Tibial artery (tissue), 4 donors: ENCODE measurements around the gene PVALB.

ENCODE experiments used
- DNase-seq, 2 donors: peaks; one replicate each; pipeline ENCODE4 v3.0.0-alpha.2; 2019
- H3K27ac ChIP-seq, 2 donors: fragments of 200-600 bp; sonication (generic) in 1 of 2; 1 replicate in 1 of 2; 2 replicates in 1 of 2; pipeline ENCODE4 v1.5.1; 2018 to 2019; ENCODE audit warnings: mild to moderate bottlenecking in 1 of 2
- H3K27me3 ChIP-seq, 2 donors: fragments of 200-600 bp; sonication (generic) in 1 of 2; one replicate each; pipeline versions ENCODE4 v1.5.1 to v1.6.0; 2016 to 2019
- H3K36me3 ChIP-seq, 3 donors: fragments of 200-600 bp; sonication (generic) in 2 of 3; one replicate each; pipeline ENCODE4 v1.5.1; 2016 to 2019; ENCODE audit warnings: mild to moderate bottlenecking in 2 of 3
- H3K4me1 ChIP-seq, 4 donors: fragments of 200-600 bp; sonication (generic) in 2 of 4; 1 replicate in 3 of 4; 2 replicates in 1 of 4; pipeline ENCODE4 v1.5.1; 2016 to 2019
- H3K4me3 ChIP-seq, 2 donors: fragments of 200-600 bp; sonication (generic) in 1 of 2; 1 replicate in 1 of 2; 2 replicates in 1 of 2; pipeline ENCODE4 v1.5.1; 2018 to 2019; ENCODE audit warnings: mild to moderate bottlenecking in 2 of 2
- H3K9me3 ChIP-seq, 3 donors: fragments of 200-600 bp; sonication (generic) in 1 of 3; one replicate each; pipeline ENCODE4 v1.5.1; 2016 to 2019
- intact Hi-C: fragments of 100-400 bp; cut with DNase I; formaldehyde crosslinking; loops from one replicate; pipeline ENCODE4 v1.15.0; 2023; ENCODE audit warnings: low total_unique reads
- TF ChIP-seq, protein P1 (sequence below), 2 experiments: fragments of 200-600 bp in 1 of 2; fragments of 450-650 bp in 1 of 2; IDR thresholded peaks; one replicate each; pipeline ENCODE4 v1.5.1; 2017 to 2019; ENCODE audit warnings: antibody characterized with exemption in 2 of 2, mild to moderate bottlenecking in 1 of 2, moderate library complexity in 1 of 2

Gene PVALB

GRCh38 chr22:36811094-36811800 lies 5.6 kb downstream of the PVALB start:
- peaks cover 0 to 62% of the 10 kb centered on the region in 2 donors for H3K27me3 ChIP-seq
- H3K36me3 ChIP-seq = no peaks in the 10 kb centered on the region
- no peak overlapping the region for H3K4me3 ChIP-seq
- H3K27ac ChIP-seq = no peak overlapping the region
- H3K9me3 ChIP-seq = no peaks in the 10 kb centered on the region
- intact Hi-C loops = no loop called here
- peaks cover 0 to 1% (median under 1%) of the 10 kb centered on the region in 4 donors for H3K4me1 ChIP-seq
- DNase-seq = no peak
- TF ChIP-seq, protein P1, sequence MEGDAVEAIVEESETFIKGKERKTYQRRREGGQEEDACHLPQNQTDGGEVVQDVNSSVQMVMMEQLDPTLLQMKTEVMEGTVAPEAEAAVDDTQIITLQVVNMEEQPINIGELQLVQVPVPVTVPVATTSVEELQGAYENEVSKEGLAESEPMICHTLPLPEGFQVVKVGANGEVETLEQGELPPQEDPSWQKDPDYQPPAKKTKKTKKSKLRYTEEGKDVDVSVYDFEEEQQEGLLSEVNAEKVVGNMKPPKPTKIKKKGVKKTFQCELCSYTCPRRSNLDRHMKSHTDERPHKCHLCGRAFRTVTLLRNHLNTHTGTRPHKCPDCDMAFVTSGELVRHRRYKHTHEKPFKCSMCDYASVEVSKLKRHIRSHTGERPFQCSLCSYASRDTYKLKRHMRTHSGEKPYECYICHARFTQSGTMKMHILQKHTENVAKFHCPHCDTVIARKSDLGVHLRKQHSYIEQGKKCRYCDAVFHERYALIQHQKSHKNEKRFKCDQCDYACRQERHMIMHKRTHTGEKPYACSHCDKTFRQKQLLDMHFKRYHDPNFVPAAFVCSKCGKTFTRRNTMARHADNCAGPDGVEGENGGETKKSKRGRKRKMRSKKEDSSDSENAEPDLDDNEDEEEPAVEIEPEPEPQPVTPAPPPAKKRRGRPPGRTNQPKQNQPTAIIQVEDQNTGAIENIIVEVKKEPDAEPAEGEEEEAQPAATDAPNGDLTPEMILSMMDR (IDR thresholded peaks at IDR 0.05) = no peak

- Histone ChIP-seq H3K36me3 (no peaks in the 10 kb centered on the region), H3K27ac (no peak overlapping the region), H3K4me3 (no peak overlapping the region), H3K27me3 (peaks cover 0 to 62% of the 10 kb centered on the region in 2 donors), H3K4me1 (no peaks in the 10 kb centered on the region), H3K9me3 (no peaks in the 10 kb centered on the region)
- intact Hi-C loops = no loop called here
- TF ChIP-seq, protein P1 (IDR thresholded peaks at IDR 0.05) = no peak
- DNase-seq = no peak
These were observed 7.5 kb downstream of the PVALB start for GRCh38 chr22:36809351-36809750.

DNA sequence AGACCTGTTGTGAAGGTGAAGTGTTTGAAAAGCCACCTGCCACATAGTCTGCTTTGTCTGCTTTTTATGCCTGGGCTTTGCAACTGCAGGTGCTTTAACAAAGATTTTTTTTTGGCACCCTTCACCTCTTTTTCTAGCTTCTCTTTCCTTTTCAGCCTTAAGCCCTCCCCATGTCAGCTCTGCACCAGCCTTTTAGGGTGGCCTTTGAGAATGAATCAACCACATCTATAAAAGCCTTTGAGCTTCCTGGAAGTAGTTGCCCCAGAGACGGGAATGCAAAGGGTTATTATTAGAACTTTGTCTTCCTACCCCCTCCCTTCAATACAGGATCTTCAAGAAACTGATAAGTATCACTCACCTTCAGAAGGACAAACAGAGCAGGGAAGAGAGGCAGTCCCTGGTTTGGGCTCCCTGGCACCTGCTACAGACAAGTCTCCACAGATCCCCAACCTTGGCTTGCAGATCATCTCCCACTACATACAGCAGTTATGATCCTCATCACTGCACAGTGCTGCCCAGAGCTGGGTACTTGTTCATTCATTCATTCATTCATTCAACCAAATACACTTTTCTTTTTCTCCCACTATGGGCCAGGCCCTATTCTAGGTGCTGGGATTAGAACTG lies 8.0 kb downstream of the PVALB start:
- no peak for DNase-seq
- H3K27ac ChIP-seq = no peak overlapping the region
- H3K9me3 ChIP-seq = no peaks in the 10 kb centered on the region
- H3K27me3 ChIP-seq = peaks cover 0 to 61% of the 10 kb centered on the region in 2 donors
- no peaks in the 10 kb centered on the region for H3K4me1 ChIP-seq
- intact Hi-C loops = no loop called here
- TF ChIP-seq, protein P1 (IDR thresholded peaks at IDR 0.05) = no peak
- H3K36me3 ChIP-seq = no peaks in the 10 kb centered on the region
- no peak overlapping the region for H3K4me3 ChIP-seq

- no peak overlapping the region for H3K27ac ChIP-seq
- no peaks in the 10 kb centered on the region for H3K36me3 ChIP-seq
- DNase-seq = no peak
- no peak overlapping the region for H3K4me3 ChIP-seq
- TF ChIP-seq, protein P1 (IDR thresholded peaks at IDR 0.05) = no peak
- H3K27me3 ChIP-seq = peaks cover 0 to 58% of the 10 kb centered on the region in 2 donors
- intact Hi-C loops = no loop called here
- H3K4me1 ChIP-seq = no peaks in the 10 kb centered on the region
- H3K9me3 ChIP-seq = no peaks in the 10 kb centered on the region
These were observed 9.2 kb downstream of the PVALB start for GRCh38 chr22:36807627-36808026.

DNA sequence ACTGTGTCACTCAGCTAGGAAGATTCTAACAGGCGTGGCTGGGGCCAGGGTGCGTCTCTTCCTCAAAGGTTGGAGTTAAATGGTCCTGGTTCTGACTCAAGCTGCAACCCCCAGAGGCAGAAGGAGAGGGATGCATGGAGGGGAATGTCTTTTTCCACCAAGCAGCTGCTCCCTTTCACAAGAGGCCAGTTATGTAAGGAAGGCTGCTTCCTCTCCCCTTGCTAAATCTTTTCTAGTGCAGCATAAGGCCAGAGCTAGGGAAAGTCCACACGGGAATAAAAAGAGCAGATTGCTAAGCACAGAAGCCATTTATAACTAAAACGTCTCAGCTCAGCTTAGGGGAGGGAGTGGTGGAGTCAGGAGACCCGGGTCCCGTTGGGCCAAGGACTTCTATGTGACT lies 10.0 kb downstream of the PVALB start:
- no peaks in the 10 kb centered on the region for H3K9me3 ChIP-seq
- intact Hi-C loops = no loop called here
- no peak overlapping the region for H3K4me3 ChIP-seq

More for the DNA sequence above, 10.0 kb downstream of the PVALB start:
- Histone ChIP-seq H3K27ac (no peak overlapping the region), H3K36me3 (no peaks in the 10 kb centered on the region), H3K4me1 (no peaks in the 10 kb centered on the region), H3K27me3 (peaks cover 0 to 51% of the 10 kb centered on the region in 2 donors)
- DNase-seq = no peak
- TF ChIP-seq, protein P1 (IDR thresholded peaks at IDR 0.05) = no peak
